K562 (cell line): ENCODE measurements around the gene PSG1. TPM values are rescaled to one million over a fixed set of nuclear protein-coding genes. Genes with fewer than 3 reads are reported as not detected.
"Not testable (repeated sequence)": the region's sequence is repeated elsewhere in the genome, so short reads cannot be mapped to it uniquely, and the experiment has no call there.

Experiments used
- ATAC-seq: fragments of 200-7000 bp; cut with Tn5 transposase; 3 replicates; pipeline ENCODE4 v1.9.1; 2020; ENCODE audit warnings: moderate library complexity
- BruUV-seq: library from RNA; stranded (reverse); fragments of 400-500 nt; replicated peaks from 2 replicates; lab custom pipeline; 2021; lab: Mats Ljungman, UMichigan
- CTCF ChIA-PET: fragments of 300-600 bp; formaldehyde crosslinking; extraction: SDS; loops from one replicate; lab custom pipeline; 2021; ENCODE audit warnings: low intra/inter-chr PET ratio; lab: Yijun Ruan, JAX
- POLR2A ChIA-PET: fragments of 300-600, 350-650 bp; sonication (Branson Sonifier 250); formaldehyde crosslinking; extraction: SDS; loops from one replicate; lab custom pipeline; 2021; ENCODE audit warnings: antibody characterized with exemption, inconsistent platforms; lab: Yijun Ruan, JAX
- DNase-seq, 4 experiments: peaks; one replicate each; pipeline versions ENCODE4 v3.0.0 to v3.0.0-alpha.2; 2011 to 2018; ENCODE audit warnings: low spot score in 3 of 4, mixed read lengths in 3 of 4; ENCODE audit errors: extremely low read depth in 1 of 4
- FAIRE-seq: peaks from 2 replicates; lab custom pipeline; 2011; peaks lifted over from hg19 to GRCh38; lab: Jason Lieb, UNC
- H2AFZ ChIP-seq: 2 replicates; pipeline ENCODE4 v1.6.0; 2011; ENCODE audit warnings: low read depth, low read length, control low read depth, inconsistent platforms
- H3K27ac ChIP-seq: fragments of 200-600 bp; 3 replicates; pipeline ENCODE4 v1.8.0; 2011; ENCODE audit warnings: low read depth, mild to moderate bottlenecking, control low read depth, inconsistent platforms, low read length, moderate library complexity, mixed read lengths; ENCODE audit errors: extremely low read depth
- H3K27me3 ChIP-seq, 2 experiments: fragments of 300-600 bp in 1 of 2; 2 replicates in 1 of 2; 3 replicates in 1 of 2; pipeline versions ENCODE4 v1.6.0 to v1.8.0; 2011; ENCODE audit warnings: inconsistent platforms in 2 of 2, low read length in 2 of 2, mild to moderate bottlenecking in 1 of 2, mixed read lengths in 1 of 2, moderate library complexity in 1 of 2; ENCODE audit not compliant: control insufficient read depth in 2 of 2, insufficient read depth in 2 of 2
- H3K36me3 ChIP-seq: fragments of 300-600 bp; 3 replicates; pipeline ENCODE4 v1.8.0; 2011; ENCODE audit warnings: mild to moderate bottlenecking, low read length, inconsistent platforms; ENCODE audit not compliant: control insufficient read depth, insufficient read depth
- H3K4me1 ChIP-seq, 2 experiments: fragments of 200-600 bp in 1 of 2; replicated peaks in 1 of 2; 2 replicates in 1 of 2; 3 replicates in 1 of 2; pipeline versions ENCODE4 v1.5.1 to v1.8.0; 2011; ENCODE audit warnings: inconsistent platforms in 2 of 2, low read length in 2 of 2, mild to moderate bottlenecking in 1 of 2, mixed read lengths in 1 of 2, moderate library complexity in 1 of 2; ENCODE audit not compliant: control insufficient read depth in 2 of 2, insufficient read depth in 2 of 2
- H3K4me2 ChIP-seq: 2 replicates; pipeline ENCODE4 v1.6.1; 2011; ENCODE audit warnings: low read length, control low read depth, inconsistent platforms, mixed read lengths; ENCODE audit not compliant: insufficient read depth
- H3K4me3 ChIP-seq: fragments of 200-600 bp; sonication (generic), shearing (Covaris generic); 2 replicates; pipeline ENCODE4 v1.5.1; 2016; ENCODE audit warnings: control low read depth, inconsistent platforms
- H3K79me2 ChIP-seq: fragments of 200-600 bp; 3 replicates; pipeline ENCODE4 v1.8.0; 2011; ENCODE audit warnings: low read length, inconsistent platforms; ENCODE audit not compliant: control insufficient read depth, insufficient read depth
- H3K9ac ChIP-seq, 2 experiments: 2 replicates each; pipeline versions ENCODE4 v1.6.0 to v1.6.1; 2011; ENCODE audit warnings: low read depth in 2 of 2, low read length in 2 of 2, control low read depth in 1 of 2, inconsistent platforms in 1 of 2, mild to moderate bottlenecking in 1 of 2, mixed read lengths in 1 of 2; ENCODE audit not compliant: insufficient read depth in 1 of 2
- H3K9me1 ChIP-seq: one replicate; pipeline ENCODE4 v1.6.0; 2011; ENCODE audit warnings: inconsistent platforms, mild to moderate bottlenecking, low read length, moderate library complexity; ENCODE audit not compliant: control insufficient read depth, insufficient read depth
- H3K9me3 ChIP-seq: replicated peaks from 2 replicates; pipeline ENCODE4 v1.5.1; 2011; ENCODE audit warnings: low read depth, low read length, inconsistent platforms; ENCODE audit not compliant: control insufficient read depth, insufficient read depth
- H4K20me1 ChIP-seq: replicated peaks from 2 replicates; pipeline ENCODE4 v1.6.1; 2011; ENCODE audit warnings: low read length, inconsistent platforms, mixed read lengths; ENCODE audit not compliant: control insufficient read depth, insufficient read depth
- WGBS: fragments of 100-300 bp; shearing (Covaris generic); methylation state at CpG from one replicate; pipeline ENCODE4 v1.1.6; 2016; ENCODE audit warnings: low coverage, mixed read lengths; ENCODE audit not compliant: insufficient coverage; ENCODE audit errors: missing lambda C conversion rate; 5-methylcytosine and 5-hydroxymethylcytosine counted together
- in situ Hi-C: fragments of 300-500 bp; cut with MboI; formaldehyde crosslinking; loops from 4 replicates; pipeline ENCODE4 v1.15.0; 2018; ENCODE audit warnings: inconsistent platforms, mixed read lengths
- intact Hi-C: fragments of 100-400 bp; cut with micrococcal nuclease; formaldehyde crosslinking; loops from 2 replicates; pipeline ENCODE4 v1.14.2; 2022
- polyA plus RNA-seq, 8 experiments: library from polyadenylated mRNA; depleted of rRNA in 4 of 8; stranded (reverse) in 5 of 8; unstranded in 3 of 8; fragments of >200 nt; fragmentation: Nextera tagmentation in 2 of 8; fragmentation: Illumina TruSeq in 1 of 8; extraction: Ambion mirVana in 2 of 8; extraction: Trizol in 1 of 8; gene quantifications; 2 replicates each; pipeline versions ENCODE4 v1.2.1 to v1.2.3, GENCODE V29; 2011 to 2014; ENCODE audit warnings: inconsistent platforms in 1 of 8, missing spikeins in 1 of 8
- total RNA-seq, 7 experiments: library from RNA; depleted of rRNA in 6 of 7; stranded (reverse); fragments of >200 nt in 6 of 7; fragmentation: Illumina TruSeq in 2 of 7; extraction: Trizol in 2 of 7; gene quantifications; 2 replicates each; pipeline versions ENCODE4 v1.2.1 to v1.2.3, GENCODE V29; 2011 to 2021; ENCODE audit warnings: low replicate concordance in 1 of 7

PSG1 gene
- total and polyA plus RNA-seq, 9 of the 15 experiments (the other 6 are each of a cell fraction or from before 2014, with no cell fraction given) = not detected

DNA sequence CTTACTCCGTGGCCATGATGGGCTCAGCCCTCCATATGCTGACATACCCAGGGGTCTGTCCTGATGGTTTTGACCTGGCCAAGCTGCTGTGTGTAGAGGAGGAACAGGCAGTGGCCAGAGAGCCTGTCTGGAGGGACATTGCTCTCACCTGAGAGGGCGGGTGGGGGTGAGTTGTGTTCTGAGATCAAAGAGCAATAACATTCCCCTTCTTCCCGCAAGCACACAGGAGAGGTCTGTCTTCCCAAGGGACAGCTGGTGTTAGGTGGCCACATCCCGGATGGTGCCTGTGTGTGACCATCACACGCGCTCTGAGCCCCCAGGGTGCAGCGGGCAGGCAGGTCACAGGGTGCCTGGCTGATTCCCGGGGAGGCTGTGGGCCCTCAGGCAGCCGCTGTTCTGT lies 1.1 kb upstream of the PSG1 start:
- H2AFZ ChIP-seq, H3K4me2 ChIP-seq, H3K27ac ChIP-seq, H3K79me2 ChIP-seq, H3K27me3 ChIP-seq, H3K9ac ChIP-seq, DNase-seq, BruUV-seq, H3K36me3 ChIP-seq, in situ Hi-C loops, H4K20me1 ChIP-seq, H3K4me3 ChIP-seq, H3K4me1 ChIP-seq, CTCF ChIA-PET, H3K9me3 ChIP-seq, FAIRE-seq, H3K9me1 ChIP-seq, ATAC-seq: not testable (repeated sequence)
- WGBS = 0% methylated on average over 6 of the region's 9 CpGs
- intact Hi-C loops = loop anchor here (10.0 kb wide), 1 partner anchor 86 kb away; no protein-coding TSS in a partner anchor
- POLR2A ChIA-PET = interaction anchor here (0.6 kb wide), 1 partner anchor 10 kb away, joined by 3 read pairs; no protein-coding TSS in a partner anchor

DNA sequence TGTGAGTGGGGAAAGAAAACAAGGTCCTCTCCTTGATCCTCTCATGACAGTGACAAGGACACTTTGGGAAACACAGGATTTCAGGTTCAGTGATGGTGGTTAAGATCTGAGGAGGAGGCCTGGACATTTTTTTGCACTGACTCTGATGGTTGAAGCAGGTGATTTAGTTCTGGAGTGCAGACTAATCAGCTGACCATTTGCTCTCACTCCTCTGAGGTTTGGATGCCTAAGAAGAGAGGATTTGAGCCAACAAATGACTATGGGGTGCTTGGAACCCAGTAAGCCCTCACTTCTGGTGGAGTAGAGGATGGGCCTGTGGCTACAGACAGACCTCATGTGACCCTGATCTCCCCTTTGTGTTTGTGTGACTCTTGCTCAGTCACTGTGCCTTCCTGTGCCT lies 2.9 kb downstream of the PSG1 start:
- ATAC-seq, H3K79me2 ChIP-seq, H2AFZ ChIP-seq, H3K9ac ChIP-seq, H3K36me3 ChIP-seq, in situ Hi-C loops, CTCF ChIA-PET, H3K9me1 ChIP-seq, H3K4me1 ChIP-seq, H3K27ac ChIP-seq, DNase-seq, H3K27me3 ChIP-seq, H3K4me3 ChIP-seq, FAIRE-seq, intact Hi-C loops, POLR2A ChIA-PET, BruUV-seq, H3K9me3 ChIP-seq, H3K4me2 ChIP-seq, H4K20me1 ChIP-seq: not testable (repeated sequence)

GRCh38 chr19:42875881-42876280 lies 3.6 kb downstream of the PSG1 start:
- FAIRE-seq, H3K9me3 ChIP-seq, BruUV-seq, ATAC-seq, DNase-seq, H3K36me3 ChIP-seq, H3K27me3 ChIP-seq, intact Hi-C loops, POLR2A ChIA-PET, H3K4me1 ChIP-seq, H3K27ac ChIP-seq, H3K9ac ChIP-seq, CTCF ChIA-PET, in situ Hi-C loops, H3K9me1 ChIP-seq, H2AFZ ChIP-seq, H3K79me2 ChIP-seq, H3K4me3 ChIP-seq, H4K20me1 ChIP-seq, H3K4me2 ChIP-seq: not testable (repeated sequence)
- WGBS = 0% methylated on average over 1 of the region's 1 CpG
